ENCODE measurements around the gene KCNQ4.

The KCNQ4 gene

DNA sequence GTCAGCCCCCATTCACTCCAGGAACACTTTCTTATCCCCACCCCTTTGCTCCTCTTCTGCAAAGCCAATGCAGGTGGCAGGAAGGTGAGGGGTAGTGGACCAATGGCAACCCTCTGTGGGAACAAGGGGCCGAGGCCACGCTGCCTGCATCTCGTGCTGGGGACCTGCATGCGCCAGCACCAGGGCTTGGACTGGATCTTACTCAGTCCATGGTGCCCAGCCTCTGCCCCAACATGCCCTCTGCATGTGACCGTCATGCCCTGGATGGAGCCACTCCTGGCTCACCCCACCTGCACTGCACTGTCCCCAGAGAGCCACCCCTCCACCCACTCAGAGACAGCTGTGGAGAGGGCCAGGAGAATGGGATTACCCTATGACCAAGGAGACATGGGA lies 56.4 kb downstream of the KCNQ4 start:
- TF ChIP-seq, protein P1, sequence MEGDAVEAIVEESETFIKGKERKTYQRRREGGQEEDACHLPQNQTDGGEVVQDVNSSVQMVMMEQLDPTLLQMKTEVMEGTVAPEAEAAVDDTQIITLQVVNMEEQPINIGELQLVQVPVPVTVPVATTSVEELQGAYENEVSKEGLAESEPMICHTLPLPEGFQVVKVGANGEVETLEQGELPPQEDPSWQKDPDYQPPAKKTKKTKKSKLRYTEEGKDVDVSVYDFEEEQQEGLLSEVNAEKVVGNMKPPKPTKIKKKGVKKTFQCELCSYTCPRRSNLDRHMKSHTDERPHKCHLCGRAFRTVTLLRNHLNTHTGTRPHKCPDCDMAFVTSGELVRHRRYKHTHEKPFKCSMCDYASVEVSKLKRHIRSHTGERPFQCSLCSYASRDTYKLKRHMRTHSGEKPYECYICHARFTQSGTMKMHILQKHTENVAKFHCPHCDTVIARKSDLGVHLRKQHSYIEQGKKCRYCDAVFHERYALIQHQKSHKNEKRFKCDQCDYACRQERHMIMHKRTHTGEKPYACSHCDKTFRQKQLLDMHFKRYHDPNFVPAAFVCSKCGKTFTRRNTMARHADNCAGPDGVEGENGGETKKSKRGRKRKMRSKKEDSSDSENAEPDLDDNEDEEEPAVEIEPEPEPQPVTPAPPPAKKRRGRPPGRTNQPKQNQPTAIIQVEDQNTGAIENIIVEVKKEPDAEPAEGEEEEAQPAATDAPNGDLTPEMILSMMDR (IDR thresholded peaks at IDR 0.05; ENCODE audit: low read depth, low read length, missing control alignments): no peak
- H3K4me3 ChIP-seq (ENCODE audit: low read depth, low read length): no peak overlapping the region
- no peak for DNase-seq (ENCODE audit: low read depth)

DNA sequence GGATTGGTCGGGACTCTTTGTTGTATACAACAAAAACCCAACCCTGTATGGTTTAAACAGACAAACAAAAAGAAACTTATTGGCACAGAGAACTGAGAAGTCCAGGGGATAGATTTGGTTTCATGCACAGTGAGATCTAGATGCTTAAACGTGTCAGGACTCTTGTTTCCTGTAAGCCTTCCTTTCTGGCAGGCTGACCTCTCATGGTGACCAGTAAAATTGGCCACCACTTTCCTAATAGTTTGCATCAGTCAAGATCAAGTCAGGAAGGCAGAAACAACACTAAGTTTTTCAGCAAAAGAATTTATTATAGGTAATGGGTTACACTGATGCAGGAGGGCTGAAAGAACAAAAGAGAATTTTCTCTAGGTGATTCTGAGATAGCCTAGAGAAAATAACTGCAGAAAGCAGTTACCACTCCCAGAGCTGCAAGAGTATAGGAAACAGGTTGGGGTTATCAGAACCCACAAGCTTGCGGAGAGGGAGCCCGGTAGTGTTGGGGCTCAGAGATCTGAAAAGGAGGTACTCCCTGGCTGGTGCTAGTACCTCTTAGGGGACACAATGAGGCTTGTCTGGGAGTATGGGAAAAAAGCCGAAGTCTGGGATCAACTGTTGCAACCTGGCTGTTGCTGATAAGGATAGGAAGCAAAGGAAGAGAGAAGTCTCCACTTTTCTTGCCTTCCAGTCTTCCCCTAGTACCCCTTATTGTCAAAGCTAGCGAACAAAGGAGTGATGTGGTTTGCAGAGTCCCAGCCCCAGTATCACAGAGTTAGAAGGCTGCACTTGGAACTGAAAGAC lies 57.1 kb downstream of the KCNQ4 start:
- no peak overlapping the region for H3K4me3 ChIP-seq (ENCODE audit: low read depth, low read length)
- DNase-seq (ENCODE audit: low read depth): no peak
- TF ChIP-seq, protein P1 (IDR thresholded peaks at IDR 0.05; ENCODE audit: low read depth, low read length, missing control alignments): no peak

DNA sequence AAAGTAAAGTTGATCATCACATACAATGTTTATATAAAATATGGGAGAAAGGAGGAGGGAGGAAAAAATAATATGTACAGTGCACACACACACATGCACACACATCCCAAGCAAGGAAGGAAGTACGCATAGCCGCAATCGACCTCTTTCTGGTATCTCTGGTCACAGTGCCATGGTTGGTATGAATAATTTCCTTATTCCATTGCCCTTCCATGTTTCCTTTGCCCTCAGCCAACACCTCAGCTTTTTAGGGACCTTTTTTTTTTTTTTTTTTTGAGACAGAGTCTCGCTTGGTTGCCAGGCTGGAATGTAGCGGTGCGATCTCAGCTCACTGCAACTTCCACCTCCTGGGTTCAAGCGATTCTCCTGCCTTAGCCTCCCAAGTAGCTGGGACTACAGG lies 58.0 kb downstream of the KCNQ4 start:
- H3K4me3 ChIP-seq (ENCODE audit: low read depth, low read length): no peak overlapping the region
- TF ChIP-seq, protein P1 (IDR thresholded peaks at IDR 0.05; ENCODE audit: low read depth, low read length, missing control alignments): no peak
- DNase-seq (ENCODE audit: low read depth): no peak

DNA sequence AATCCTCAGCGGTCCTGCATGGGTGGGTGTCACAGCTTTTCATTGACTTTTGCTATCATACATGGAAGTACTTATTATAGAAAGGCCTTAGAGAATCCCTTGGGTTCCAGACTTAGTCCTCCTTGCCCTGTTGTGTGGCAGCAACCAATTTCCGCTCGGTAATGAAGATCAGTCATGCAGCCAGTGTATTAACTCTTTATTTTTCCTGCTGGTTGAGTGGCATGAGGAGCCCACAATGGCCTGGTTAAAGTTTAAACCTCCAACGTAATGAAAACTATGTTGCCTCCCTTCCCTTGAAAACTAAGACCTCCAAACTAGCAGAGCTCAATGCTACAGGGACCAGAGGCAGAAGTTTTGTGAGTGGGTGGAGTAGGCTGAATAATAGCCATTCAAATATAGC lies 58.6 kb downstream of the KCNQ4 start:
- TF ChIP-seq, protein P1 (IDR thresholded peaks at IDR 0.05; ENCODE audit: low read depth, low read length, missing control alignments): no peak
- no peak overlapping the region for H3K4me3 ChIP-seq (ENCODE audit: low read depth, low read length)
- DNase-seq (ENCODE audit: low read depth): no peak

DNA sequence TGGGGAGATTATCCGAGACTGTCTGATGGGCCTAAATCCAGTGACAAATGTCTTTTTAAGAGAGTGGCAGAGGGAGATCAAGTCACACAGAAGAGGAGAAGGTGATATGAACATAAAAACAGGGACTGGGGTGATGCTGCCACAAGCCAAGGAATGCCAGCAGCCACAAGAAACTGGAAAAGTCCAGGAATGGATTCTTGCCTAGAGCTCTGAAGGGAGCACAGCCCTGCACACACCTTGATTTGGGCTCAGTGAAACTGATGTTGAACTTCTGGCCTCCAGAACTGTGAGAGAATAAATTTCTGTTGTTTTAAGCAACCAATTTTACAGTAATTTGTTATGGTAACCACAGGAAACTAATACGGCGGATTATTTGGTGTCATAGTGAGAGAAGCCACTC lies 59.1 kb downstream of the KCNQ4 start:
- DNase-seq (ENCODE audit: low read depth): no peak
- TF ChIP-seq, protein P1 (IDR thresholded peaks at IDR 0.05; ENCODE audit: low read depth, low read length, missing control alignments): no peak
- H3K4me3 ChIP-seq (ENCODE audit: low read depth, low read length): no peak overlapping the region

DNA sequence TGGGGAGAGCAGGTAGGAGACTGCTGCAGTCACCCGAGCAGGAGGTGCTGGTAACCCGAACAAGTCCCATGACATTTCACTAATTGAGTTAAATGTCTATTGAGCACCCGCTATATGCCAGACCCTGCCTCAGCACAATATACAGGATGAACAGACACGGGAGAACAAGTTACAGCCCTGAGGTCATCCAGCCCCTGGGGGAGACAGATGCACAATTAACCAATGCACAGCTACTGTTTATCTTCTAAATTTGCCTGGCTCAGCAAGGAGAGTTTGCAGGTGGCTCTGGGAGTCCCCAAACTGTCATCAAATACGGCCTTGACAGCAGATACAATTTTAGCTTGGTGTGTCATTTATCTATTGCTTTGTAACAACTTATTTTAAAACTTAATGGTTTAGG lies 60.5 kb downstream of the KCNQ4 start:
- TF ChIP-seq, protein P1 (IDR thresholded peaks at IDR 0.05; ENCODE audit: low read depth, low read length, missing control alignments): no peak
- no peak overlapping the region for H3K4me3 ChIP-seq (ENCODE audit: low read depth, low read length)
- no peak for DNase-seq (ENCODE audit: low read depth)
